Activated CD8-positive, alpha-beta memory T cell treated with anti-CD3 and anti-CD28 coated beads for 48 hours (primary cell): ENCODE data around the gene ATE1.

ENCODE experiments used
- DNase-seq, 3 experiments: peaks; one replicate each; pipeline ENCODE4 v3.0.0-alpha.2; 2020; ENCODE audit warnings: low read depth in 2 of 3, low spot score in 2 of 3

The ATE1 gene

DNA sequence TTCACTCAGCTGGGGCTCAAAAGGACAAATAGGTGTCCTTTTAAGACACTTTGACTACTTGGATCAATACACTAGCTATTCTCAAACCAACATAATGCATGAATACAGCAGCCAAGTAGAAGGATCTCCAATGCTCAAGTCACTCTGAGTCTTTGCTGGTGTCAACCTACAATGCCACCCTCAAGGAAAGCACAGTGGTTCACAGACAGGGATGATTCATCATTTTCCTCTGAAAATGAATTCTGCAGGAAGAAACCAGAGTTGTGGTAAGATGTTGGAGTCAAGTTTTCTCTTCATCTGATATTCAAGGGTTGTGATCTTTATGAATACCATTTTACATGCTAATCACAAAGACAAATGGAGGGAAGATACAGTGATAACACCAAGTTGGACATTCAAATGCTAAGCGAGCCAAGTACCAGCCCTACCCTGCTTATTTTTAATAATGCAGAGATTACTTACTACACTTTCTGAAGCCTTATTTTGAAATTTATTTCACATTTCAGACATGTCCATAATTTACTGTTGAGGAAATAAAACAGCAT is 186.5 kb downstream of the ATE1 start:
- no peak for DNase-seq

DNA sequence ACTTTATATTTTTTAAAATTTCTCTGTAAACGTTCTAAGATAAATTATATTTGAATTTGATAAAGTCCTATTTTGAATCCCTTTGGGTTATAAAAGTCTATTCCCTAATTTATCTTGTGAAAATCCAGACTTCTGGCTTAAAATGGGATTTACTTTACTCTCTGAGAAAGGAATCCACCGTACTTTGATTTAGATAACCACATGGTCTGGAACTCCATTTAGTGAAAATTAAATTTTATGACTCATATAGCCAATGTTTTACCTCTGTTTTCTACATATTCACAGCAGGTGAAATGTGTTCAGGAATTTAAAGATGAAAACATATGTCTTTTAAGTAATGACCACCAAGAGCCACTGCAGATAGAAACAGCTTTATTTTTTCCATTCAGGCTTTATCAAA is 187.8 kb downstream of the ATE1 start:
- no peak for DNase-seq

DNA sequence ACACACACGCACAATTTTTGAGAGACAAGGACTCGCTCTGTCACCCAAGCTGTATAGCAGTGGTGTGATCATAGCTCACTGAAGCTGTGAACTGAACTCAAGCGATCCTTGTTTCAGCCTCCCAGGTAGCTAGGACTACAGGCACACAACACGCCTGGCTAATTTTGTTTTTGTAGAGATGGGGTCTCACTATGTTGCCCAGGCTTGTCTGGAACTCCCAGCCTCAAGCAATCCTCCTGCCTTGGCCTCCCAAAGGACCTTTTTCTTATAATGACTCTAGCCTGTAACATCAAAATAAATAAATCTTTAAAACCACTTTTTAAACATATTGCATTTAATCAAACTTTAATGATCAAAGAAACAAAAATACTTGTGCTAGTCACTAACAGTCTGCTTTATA is 188.7 kb downstream of the ATE1 start:
- DNase-seq = no peak

DNA sequence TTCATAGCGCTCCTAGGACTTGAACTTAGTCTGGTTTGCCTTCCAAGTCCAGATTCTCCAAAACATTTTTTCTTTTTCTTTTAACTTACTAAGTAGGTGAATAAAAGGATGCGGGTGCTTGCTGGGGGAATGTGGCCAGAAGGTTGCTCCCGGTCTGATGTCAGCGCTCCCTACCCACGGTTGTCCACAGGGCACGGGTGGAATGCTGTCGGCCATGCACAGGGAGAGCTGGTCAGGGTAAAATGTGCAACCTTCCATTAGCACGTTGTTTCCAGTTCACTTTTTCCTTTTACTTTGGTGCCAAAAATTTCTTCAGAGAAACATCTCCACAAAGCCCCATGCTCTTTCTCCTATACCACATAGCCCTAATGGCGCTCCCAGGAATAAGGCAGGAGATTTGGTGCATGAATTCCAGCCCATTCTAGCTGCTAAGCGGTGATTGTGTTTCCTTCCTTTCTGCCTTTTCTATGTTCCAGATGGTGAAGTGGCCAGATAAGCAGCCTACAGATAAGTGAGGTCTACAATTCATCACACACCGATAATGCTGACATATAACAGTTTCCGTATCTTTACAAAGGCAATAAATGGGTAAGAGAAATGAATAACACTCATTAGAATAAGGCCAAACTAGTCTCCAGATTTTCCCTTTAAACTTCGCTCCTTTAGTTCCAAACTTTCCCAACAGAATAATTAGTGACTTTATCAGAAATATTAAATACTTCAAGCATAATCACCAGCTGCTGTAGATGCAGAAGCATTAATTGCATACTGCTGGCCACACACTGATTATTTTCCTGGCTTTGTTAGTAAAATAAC is 191.3 kb downstream of the ATE1 start:
- no peak for DNase-seq

DNA sequence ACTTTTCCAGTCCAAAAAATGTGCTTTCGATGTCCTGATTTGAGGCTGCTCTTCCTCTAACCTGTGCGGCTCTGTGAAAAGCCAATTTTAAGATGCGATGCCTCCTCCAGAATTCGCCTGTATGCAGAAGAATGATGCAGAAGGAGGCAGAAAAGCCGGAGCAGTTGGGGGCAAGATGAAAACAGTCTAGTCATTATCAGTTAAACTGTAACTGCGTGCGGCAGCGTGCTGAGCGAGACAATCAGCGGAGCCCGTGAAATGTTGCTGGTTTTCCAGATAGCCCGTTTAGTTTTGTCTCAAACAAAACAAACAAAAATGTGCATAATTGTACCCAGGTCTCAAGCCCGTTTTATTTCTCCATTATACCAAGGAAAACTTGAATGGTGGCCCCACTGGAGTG is 192.6 kb downstream of the ATE1 start:
- DNase-seq = no peak

DNA sequence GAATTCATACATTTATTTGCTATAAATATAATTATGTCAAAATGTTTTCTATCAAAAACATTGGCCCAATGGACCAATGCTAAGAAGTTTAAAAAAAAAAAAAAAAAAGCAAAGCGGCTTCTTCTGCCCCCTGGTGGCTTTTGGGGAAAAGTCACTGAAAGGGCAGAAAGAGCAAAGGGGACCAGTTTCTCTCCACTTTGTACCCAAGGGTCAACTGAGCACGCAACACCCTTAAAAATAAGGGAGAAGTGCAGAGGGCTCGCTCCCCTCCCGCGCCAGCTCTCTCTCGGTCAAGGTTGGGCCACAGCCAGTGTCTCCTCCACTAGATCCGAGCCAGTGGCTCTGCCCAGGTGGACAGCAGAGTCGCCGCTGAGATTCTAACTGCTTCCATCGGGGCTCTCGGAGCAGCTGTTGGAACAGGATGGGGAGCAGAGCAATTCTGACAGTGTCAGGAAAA is 193.2 kb downstream of the ATE1 start:
- no peak for DNase-seq

DNA sequence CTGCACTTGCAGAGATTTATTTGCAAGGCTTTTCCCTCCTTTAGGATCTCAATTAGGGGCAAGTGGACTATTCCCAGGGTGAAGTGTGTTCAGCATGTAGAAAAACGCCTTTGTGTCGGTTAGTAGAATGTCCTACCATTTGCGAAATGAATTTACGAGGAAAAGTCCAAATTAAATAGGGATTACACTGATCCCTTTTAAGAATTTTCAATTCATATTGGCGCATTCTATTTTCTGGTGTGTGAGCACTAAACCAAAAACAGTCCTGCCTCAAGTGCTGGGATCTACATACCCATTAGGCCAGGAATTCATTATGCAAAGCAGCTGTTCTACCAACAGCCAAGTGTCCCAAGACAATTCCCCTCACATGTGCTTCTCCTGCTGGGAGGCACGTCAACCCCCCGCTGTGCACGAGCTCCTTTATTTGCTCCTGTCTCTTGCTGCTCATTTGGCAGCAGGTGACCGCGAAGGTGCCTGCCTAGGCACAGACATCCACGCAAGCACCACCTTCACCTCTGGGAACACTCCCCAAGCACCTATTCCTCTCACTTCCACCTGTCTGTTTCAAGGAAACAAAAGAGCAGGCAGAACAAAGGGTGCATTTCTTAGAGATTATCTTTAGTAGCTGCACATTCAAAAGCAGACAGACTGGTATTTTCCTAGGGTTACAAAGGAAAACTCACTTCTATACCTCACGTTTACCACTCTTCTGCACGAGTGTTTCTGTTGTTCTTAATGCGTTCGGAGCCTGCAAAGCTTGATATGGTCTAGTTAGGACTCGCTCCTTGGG is 195.0 kb downstream of the ATE1 start:
- no peak for DNase-seq

DNA sequence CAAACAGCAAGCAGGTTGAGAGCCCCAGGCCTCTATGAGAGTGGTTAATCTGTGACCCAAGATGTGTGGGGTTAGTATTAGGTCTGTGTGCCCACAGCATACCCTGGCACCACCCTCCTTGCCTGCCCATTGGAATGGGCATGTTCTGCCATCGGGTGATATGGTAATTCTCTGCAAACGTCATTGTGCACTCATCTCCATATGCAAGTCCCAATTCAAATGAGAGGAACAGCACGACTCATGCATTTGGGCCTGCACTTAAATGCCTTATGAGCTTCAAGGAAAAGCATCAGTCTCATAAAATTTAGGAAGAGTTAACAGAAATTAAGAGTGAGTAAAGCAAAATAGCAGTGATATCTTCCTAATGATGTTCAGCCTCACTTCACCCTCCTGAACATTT is 195.7 kb downstream of the ATE1 start:
- no peak for DNase-seq

DNA sequence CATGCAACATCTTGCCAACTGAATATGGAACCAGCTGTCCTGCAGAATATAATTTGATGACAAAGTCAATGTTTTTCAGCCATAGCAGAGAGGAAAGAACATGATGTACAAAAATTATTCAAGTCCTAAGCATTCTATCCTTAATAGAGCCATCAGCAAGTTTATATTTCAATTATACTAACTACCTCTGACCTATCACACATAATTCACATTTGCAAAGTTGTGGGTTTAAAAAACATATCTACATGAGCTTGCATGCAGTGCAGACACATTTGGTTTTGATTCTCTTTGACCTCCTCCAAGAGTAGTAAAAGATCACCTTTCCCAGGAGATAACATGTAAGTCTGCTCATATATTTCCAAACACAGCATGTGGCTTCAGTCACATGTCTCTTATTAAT is 203.5 kb downstream of the ATE1 start:
- DNase-seq = no peak

DNA sequence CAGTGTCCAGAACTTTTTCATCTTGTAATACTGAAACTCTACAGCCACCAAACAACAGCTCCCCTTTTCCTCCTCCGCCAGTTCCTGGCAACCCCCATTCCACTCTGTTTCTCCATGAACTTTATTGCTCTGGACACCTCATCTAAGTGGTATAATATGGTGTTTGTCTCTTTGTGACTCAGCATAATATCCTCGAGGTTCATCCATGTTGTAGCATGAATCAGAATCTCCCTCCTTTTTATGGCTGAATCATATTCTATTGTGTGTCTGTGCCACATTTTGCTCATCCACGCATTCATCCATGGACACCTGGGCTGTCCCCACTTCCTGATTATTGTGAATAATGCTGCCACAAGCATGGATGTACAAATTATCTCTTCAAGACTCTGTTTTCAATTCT is 205.2 kb downstream of the ATE1 start:
- no peak for DNase-seq

DNA sequence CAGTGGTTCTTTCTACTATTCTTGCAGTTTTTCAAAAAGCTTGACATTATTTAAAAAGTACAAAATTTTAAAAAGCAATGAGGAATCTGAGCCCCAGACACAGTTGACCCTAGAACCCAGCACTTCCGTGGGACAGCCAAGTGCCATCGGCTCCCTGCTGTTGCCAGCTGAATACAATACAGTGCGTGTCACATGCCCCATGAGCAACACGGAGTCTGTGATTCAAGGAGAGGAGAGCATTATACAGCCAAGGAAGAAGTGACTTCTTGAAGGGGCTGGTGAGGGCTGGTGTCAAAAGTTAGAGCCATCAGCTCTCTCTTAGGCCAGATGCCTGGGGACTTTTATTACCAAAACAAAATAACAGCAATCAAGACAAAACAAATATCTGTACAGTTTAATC is 206.6 kb downstream of the ATE1 start:
- DNase-seq = no peak

DNA sequence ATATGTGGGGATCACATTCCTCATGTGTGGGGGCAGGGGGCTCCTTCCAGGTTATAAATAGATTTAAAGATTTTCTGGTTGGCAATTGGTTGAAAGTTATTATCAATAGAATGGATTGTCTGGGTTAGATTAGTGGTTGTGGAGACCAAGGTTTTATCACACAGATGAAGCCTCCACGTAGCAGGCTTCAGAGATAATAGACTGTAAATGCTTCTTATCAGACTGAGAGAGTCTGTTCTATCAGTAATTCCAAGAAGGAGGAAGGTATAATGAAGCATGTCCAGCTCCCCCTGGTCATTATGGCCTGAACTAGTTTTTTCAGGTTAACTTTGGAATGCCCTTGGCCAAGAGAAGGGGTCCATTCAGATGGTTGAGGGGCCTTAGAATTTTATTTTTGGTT is 211.9 kb downstream of the ATE1 start:
- no peak for DNase-seq

DNA sequence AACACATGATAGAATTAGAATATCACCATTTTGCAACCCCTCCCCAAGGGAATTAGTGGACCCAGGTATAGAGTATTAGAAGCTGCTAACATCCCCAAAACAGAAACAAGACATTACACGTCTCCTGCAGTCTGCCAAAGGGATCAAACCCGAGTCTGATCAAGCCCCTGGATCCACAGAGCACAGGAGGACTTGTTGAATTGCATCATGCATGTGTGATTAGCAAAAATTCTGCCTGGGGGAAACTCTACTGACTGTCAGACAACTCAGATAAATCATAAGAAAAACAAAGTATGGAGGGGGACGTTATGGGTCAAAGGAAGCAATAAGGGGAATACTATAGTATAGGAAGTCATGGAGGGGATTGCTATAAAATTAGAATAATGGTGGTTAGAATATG is 212.8 kb downstream of the ATE1 start:
- DNase-seq = no peak

DNA sequence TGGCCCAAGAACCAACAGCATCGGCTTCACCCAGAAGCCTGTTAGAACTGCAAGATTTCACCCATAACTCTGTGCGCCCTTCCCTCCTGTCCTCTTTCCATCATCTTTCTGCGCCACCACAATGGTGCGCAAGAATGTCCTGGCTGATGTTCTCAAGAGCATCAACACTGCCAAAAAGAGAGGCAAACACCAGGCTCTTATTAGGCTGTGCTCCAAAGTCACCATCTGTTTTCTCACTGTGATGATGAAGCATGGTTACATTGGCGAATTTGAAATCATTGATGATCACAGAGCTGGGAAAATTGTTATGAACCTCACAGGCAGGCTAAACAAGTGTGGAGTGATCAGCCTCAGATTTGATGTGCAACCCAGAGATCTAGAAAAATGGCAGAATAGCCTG is 214.3 kb downstream of the ATE1 start:
- DNase-seq = no peak

DNA sequence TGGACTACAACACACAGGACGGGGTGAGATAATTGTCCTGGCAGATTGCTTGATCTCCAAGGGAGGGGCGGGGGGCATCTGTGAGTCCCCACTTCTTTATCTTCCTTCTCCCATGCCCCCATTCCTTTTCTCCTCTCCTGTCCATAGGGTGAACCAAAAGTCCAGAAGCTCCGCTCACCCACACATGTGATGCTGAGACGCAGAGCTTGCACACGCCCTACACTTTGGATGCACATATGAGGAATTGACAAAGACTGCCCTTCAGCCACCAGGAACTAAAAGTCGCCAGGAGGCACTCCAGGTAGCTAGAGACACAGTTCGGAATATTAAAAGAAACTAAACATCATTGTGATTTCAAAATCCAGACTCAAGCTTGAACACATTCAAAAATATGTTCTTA is 216.9 kb downstream of the ATE1 start:
- no peak for DNase-seq

DNA sequence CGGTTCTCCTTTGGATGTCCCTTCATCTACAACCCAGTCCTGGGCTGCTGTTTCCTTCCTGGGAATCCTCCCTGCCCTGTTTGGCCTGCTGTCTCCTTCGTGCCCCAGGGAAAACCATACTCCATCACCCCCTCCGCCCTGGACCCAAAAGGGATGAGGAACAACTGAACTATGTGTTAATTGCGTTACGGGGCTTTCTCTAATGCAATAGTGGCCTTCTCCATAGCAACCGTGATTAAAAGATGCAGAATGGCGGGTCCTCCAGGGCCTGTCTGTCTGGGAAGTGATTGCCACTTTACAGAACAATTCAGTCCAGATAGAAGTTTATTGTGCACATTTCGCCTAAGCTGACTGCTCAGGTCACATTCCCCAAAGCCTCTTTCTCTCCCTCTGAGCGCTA is 217.6 kb downstream of the ATE1 start:
- DNase-seq = no peak

DNA sequence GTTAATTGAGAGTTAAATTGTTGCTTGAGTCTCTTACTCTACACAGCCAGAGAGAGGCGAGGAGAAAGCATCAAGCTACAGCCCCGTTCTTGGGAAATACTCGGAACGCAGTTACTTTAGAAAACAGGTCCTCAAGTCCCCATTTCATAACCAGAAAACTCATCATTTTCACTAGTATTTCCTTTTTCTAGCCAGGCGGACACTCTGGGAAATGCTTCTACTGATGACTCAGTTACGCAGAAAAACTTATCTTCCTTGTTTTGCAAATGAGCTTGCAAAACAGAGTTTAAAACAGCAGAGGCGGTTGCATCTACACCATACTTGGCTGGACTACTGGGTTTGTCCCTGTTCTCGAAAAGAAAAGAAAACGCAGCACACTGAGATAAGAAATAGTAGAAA is 218.2 kb downstream of the ATE1 start:
- DNase-seq = no peak

DNA sequence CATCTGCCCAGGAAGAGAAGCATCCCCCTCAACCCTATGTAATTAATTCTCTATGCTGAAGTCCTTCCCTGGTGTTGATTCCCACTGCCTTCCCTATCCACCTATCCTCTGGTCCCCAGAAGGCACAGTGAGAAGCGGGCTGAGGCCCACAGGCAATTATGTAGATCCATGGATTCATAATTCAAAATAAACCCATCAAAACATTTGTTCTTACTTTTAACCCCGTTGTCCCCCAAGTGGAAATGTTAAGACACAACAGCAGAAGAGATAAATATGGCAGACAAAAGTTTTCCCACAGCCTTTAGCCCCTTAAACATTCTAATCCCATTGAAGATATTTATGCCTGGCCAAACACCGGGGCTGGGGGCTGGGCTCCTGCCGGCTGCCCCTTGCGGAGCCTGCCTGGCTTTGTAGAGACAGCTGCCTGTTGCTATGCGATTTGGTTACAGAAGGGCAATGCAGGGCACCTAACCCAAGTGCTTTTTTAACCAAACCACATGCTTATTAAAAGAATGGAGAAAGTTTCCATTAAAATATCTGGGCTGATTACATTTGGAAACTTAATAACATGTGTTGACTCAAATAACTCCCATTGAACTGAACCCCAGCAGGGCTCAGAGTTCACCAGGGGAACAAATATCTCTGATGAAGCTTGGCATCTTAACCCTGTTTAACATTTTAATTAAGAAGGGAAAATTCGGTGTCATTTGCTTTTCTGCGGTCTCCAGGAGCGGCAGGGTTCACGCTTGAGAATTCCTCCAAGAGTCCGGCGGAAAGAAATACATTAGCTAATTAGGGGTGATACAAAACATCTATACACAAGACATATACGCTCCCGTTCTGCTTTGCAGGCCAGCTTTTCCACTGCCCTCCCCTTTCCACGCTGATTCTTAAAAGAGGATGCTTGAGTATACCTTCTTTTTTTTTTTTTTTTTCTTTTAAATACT is 218.8 kb downstream of the ATE1 start:
- DNase-seq = no peak

DNA sequence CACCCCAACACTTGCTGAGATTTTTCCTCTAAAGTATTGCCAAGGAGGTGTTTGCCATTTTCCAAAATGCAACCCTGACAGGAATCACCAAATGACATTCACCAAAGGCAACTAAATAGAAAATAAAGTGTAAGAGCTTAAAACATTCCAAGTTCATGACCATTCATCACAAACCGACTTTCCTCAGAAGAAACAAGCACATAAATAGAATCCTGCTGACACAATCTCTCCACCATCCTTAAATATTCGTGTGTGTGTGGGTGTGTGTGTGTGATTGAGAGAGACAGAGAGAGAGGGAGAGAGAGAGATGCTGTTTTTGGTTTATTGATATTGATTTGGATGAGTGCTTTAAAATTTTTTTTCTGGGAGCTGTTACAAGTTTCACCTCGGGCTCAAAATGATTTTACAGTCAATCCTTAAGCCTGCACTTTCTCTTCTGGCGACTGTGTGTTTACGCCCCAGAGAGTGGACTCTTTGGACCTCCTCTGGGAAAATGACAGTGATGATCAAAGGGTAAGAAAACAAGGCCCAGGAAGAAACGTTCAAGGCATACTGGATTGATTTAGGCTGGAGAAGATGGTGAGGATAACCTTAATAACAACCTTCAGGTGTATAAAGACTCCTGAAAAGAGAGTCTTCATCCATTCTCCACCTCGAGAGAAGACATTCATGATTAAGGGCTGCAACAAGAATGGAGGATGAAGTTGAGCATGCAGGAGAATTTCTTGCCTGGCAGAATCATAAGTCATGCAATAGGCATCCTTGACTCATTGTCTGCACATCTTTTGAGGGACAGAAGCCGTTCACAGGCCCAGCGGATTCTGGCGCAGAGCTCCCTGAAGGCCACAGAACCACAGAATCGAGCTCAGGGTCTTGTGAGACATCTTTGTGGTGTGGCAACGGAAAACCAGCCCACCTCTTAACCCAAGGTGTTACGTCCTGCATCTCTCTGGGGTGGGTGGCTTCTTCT is 225.2 kb downstream of the ATE1 start:
- DNase-seq = no peak

DNA sequence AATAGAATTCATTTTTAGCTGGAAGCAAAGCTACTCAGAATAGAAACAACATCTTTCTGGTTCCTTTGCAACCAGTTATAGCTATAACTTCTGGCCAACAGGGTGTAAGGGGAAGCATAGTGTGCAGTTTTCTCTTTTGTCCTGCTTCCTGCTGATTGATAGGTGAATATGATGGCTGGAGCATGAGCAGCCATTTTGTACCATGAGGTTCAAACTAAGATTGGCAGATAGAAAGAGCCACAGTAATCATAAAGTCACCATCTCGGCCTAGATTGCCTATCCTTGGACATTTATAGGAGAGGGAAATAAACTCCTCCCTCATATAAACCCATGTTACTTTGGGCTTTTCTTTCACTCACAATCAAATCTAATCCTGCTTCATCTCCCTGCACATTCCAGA is 227.4 kb downstream of the ATE1 start:
- DNase-seq = no peak
